OCI-LY7 (cell line): ENCODE data around the gene RRAS. TPM values are rescaled to one million over a fixed set of nuclear protein-coding genes. Genes with fewer than 3 reads are reported as not detected.

Experiments
- BruUV-seq: library from RNA; stranded (reverse); fragments of 400-500 nt; replicated peaks from 2 replicates; lab custom pipeline; 2021; lab: Mats Ljungman, UMichigan
- CTCF ChIA-PET: fragments of 300-600 bp; sonication (Branson Sonifier 250); formaldehyde crosslinking; loops from one replicate; lab custom pipeline; 2022; ENCODE audit warnings: antibody characterized with exemption; ENCODE audit not compliant: unreplicated experiment; lab: Charles Lee
- POLR2A ChIA-PET: fragments of 300-600 bp; sonication (Branson Sonifier 250); formaldehyde crosslinking; loops from one replicate; lab custom pipeline; 2022; ENCODE audit warnings: antibody characterized with exemption; lab: Charles Lee
- DNase-seq: peaks from one replicate; pipeline ENCODE4 v3.0.0-alpha.2; 2015; ENCODE audit warnings: low spot score
- H2AFZ ChIP-seq: fragments of 200-600 bp; sonication (generic), shearing (Covaris generic); 2 replicates; pipeline ENCODE4 v1.6.1; 2014; ENCODE audit warnings: mild to moderate bottlenecking, antibody characterized with exemption, low read length, moderate library complexity
- H3K27ac ChIP-seq: fragments of 200-600 bp; sonication (generic); 2 replicates; pipeline ENCODE4 v1.5.1; 2014; ENCODE audit warnings: mixed run types, low read depth, mild to moderate bottlenecking, moderate library complexity, low read length, inconsistent platforms; ENCODE audit not compliant: poor library complexity, severe bottlenecking
- H3K36me3 ChIP-seq: fragments of 200-600 bp; sonication (generic); 2 replicates; pipeline ENCODE4 v1.6.1; 2014; ENCODE audit warnings: mild to moderate bottlenecking, antibody characterized with exemption, low read length, moderate library complexity, mixed read lengths; ENCODE audit not compliant: insufficient read depth
- H3K4me1 ChIP-seq: fragments of 200-600 bp; sonication (generic); 2 replicates; pipeline ENCODE4 v1.5.1; 2014; ENCODE audit warnings: mild to moderate bottlenecking, low read length; ENCODE audit not compliant: insufficient read depth, poor library complexity, severe bottlenecking
- H3K4me2 ChIP-seq: fragments of 200-600 bp; sonication (generic); 2 replicates; pipeline ENCODE4 v1.6.1; 2014; ENCODE audit warnings: mild to moderate bottlenecking, low read length
- H3K4me3 ChIP-seq: fragments of 200-600 bp; sonication (generic); 2 replicates; pipeline ENCODE4 v1.5.1; 2014; ENCODE audit warnings: mild to moderate bottlenecking, low read depth, low read length; ENCODE audit not compliant: poor library complexity, severe bottlenecking
- H3K79me2 ChIP-seq: fragments of 200-600 bp; sonication (generic); 2 replicates; pipeline ENCODE4 v1.6.1; 2016; ENCODE audit warnings: low read depth, mild to moderate bottlenecking, low read length, moderate library complexity, mixed read lengths; ENCODE audit not compliant: insufficient read depth
- H3K9me2 ChIP-seq: fragments of 200-600 bp; sonication (generic); 2 replicates; pipeline ENCODE4 v1.6.1; 2016; ENCODE audit warnings: mild to moderate bottlenecking, low read length, mixed read lengths; ENCODE audit not compliant: insufficient read depth
- H3K9me3 ChIP-seq: fragments of 200-600 bp; sonication (generic); 2 replicates; pipeline ENCODE4 v1.6.1; 2014; ENCODE audit warnings: mild to moderate bottlenecking, mixed run types, low read length, mixed read lengths
- H4K20me1 ChIP-seq: fragments of 200-600 bp; sonication (generic); 2 replicates; pipeline ENCODE4 v1.6.1; 2014; ENCODE audit warnings: mild to moderate bottlenecking, antibody characterized with exemption, low read length, moderate library complexity, mixed read lengths; ENCODE audit not compliant: insufficient read depth
- CTCF ChIP-seq: fragments of 200-600 bp; sonication (generic); conservative IDR thresholded peaks from 2 replicates; pipeline ENCODE4 v1.5.1; 2014; ENCODE audit warnings: mild to moderate bottlenecking, antibody characterized with exemption, low read length, moderate library complexity, mixed read lengths
- EZH2phosphoT487 ChIP-seq: fragments of 200-600 bp; sonication (generic); IDR thresholded peaks from 2 replicates; pipeline ENCODE4 v1.6.1; 2018; ENCODE audit warnings: low read depth, borderline replicate concordance, mild to moderate bottlenecking, mixed run types, antibody characterized with exemption, low read length, moderate library complexity, mixed read lengths
- intact Hi-C: fragments of 100-400 bp; cut with micrococcal nuclease; formaldehyde crosslinking; loops from one replicate; pipeline ENCODE4 v1.10.0; 2022; ENCODE audit not compliant: unreplicated experiment
- total RNA-seq, 2 experiments: library from RNA; depleted of rRNA in 1 of 2; stranded (reverse); fragments of >200 nt in 1 of 2; shearing (Covaris generic) in 1 of 2; gene quantifications; 2 replicates each; pipeline ENCODE4 v1.2.3, GENCODE V29; 2014 to 2022

Gene RRAS
- total RNA-seq, 2 experiments from 2014 or later: 4.7 to 5.5 TPM

- no peak overlapping the region for H2AFZ ChIP-seq
- H3K79me2 ChIP-seq: no peaks in the 10 kb centered on the region
- peaks cover 16% of the 10 kb centered on the region; the same call in 1 of the 2 replicates for H3K36me3 ChIP-seq
- intact Hi-C loops: no loop called here
- POLR2A ChIA-PET: no interaction called here
- H3K27ac ChIP-seq: no peak overlapping the region
- no peaks in the 10 kb centered on the region for H3K9me2 ChIP-seq
- no peaks in the 10 kb centered on the region for H3K4me1 ChIP-seq
- H3K9me3 ChIP-seq: no peaks in the 10 kb centered on the region
- no TSS peak for BruUV-seq
- no peak overlapping the region for H3K4me2 ChIP-seq
- TF ChIP-seq CTCF (no peak), EZH2phosphoT487 (no peak)
- H3K4me3 ChIP-seq: no peak overlapping the region
- H4K20me1 ChIP-seq: no peaks in the 10 kb centered on the region
- no peak for DNase-seq
- CTCF ChIA-PET: no interaction called here
These were observed 7.4 kb downstream of the RRAS start for GRCh38 chr19:49632576-49632975.

GRCh38 chr19:49631610-49632192, 8.2 kb downstream of the RRAS start:
- POLR2A ChIA-PET: no interaction called here
- no peak overlapping the region for H3K4me2 ChIP-seq

More at GRCh38 chr19:49631610-49632192, 8.2 kb downstream of the RRAS start:
- Histone ChIP-seq H3K79me2 (no peaks in the 10 kb centered on the region), H4K20me1 (no peaks in the 10 kb centered on the region), H3K36me3 (peaks cover 24% of the 10 kb centered on the region; the same call in 1 of the 2 replicates), H2AFZ (no peak overlapping the region), H3K4me1 (no peaks in the 10 kb centered on the region), H3K9me2 (no peaks in the 10 kb centered on the region), H3K4me3 (no peak overlapping the region), H3K9me3 (no peaks in the 10 kb centered on the region), H3K27ac (no peak overlapping the region)
- BruUV-seq: no TSS peak
- intact Hi-C loops: no loop called here
- CTCF ChIA-PET: no interaction called here
- DNase-seq: no peak
- TF ChIP-seq CTCF (no peak), EZH2phosphoT487 (no peak)
